ENCODE measurements around the gene DRAP1. TPM values are rescaled to one million over a fixed set of nuclear protein-coding genes. Genes with fewer than 3 reads are reported as not detected.

The DRAP1 gene
- total RNA-seq, 1 experiment from 2014 or later = 114 TPM

- H3K36me3 Mint-ChIP-seq = peaks cover 2% of the 10 kb centered on the region
- H3K4me1 Mint-ChIP-seq = peaks cover 26% of the 10 kb centered on the region
- no peak overlapping the region for H3K4me3 Mint-ChIP-seq
- ATAC-seq (no peak), DNase-seq (ENCODE audit: low spot score) (no peak)
- H3K27me3 Mint-ChIP-seq (ENCODE audit: low read depth) = peaks cover 32% of the 10 kb centered on the region
- ChIA-PET CTCF (interaction anchor here (4.8 kb wide), 1 partner anchor 11 kb away, joined by 31 read pairs; no protein-coding TSS in a partner anchor), POLR2A (no interaction called here)
- H3K27ac Mint-ChIP-seq = peak overlapping the region; percentile 57; the same call in 1 of the 2 replicates
- no peak for TF ChIP-seq ESRRA (CRISPR knock-in tag; IDR thresholded peaks at IDR 0.05; ENCODE audit: borderline replicate concordance)
- TF ChIP-seq ZNF512 (CRISPR knock-in tag; IDR thresholded peaks at IDR 0.05; ENCODE audit: borderline replicate concordance) = no peak
- TF ChIP-seq AR (CRISPR knock-in tag; IDR thresholded peaks at IDR 0.05) = no peak
- H3K9me3 Mint-ChIP-seq = no peaks in the 10 kb centered on the region
Measured at GRCh38 chr11:65895482-65895981, 23.7 kb upstream of the DRAP1 start.

GRCh38 chr11:65896034-65896999 is 22.9 kb upstream of the DRAP1 start:
- POLR2A ChIA-PET = no interaction called here
- peaks cover 2% of the 10 kb centered on the region for H3K36me3 Mint-ChIP-seq
- no peak overlapping the region for H3K4me3 Mint-ChIP-seq
- ATAC-seq = no peak
- DNase-seq (ENCODE audit: low spot score) = no peak
- peaks cover 26% of the 10 kb centered on the region for H3K4me1 Mint-ChIP-seq
- no peak overlapping the region for H3K27ac Mint-ChIP-seq
- CTCF ChIA-PET = interaction anchor here (0.6 to 4.8 kb wide), 2 partner anchors 12 to 48 kb away, joined by 4 to 31 read pairs; no protein-coding TSS in a partner anchor
- H3K27me3 Mint-ChIP-seq (ENCODE audit: low read depth) = peaks cover 40% of the 10 kb centered on the region
- TF ChIP-seq NFATC4 (CRISPR knock-in tag; IDR thresholded peaks at IDR 0.05) = no peak
- no peak for TF ChIP-seq CDX4 (CRISPR knock-in tag; IDR thresholded peaks at IDR 0.05; ENCODE audit: borderline replicate concordance)
- TF ChIP-seq NR1H2 (CRISPR knock-in tag; IDR thresholded peaks at IDR 0.05) = no peak
- TF ChIP-seq ETV6 (CRISPR knock-in tag; IDR thresholded peaks at IDR 0.05) = no peak
- no peak for TF ChIP-seq MLX (CRISPR knock-in tag; IDR thresholded peaks at IDR 0.05)
- no peak for TF ChIP-seq PREB (CRISPR knock-in tag; IDR thresholded peaks at IDR 0.05; ENCODE audit: borderline replicate concordance)
- no peak for TF ChIP-seq FOXP4 (CRISPR knock-in tag; IDR thresholded peaks at IDR 0.05)
- no peak for TF ChIP-seq JAZF1 (CRISPR knock-in tag; IDR thresholded peaks at IDR 0.05)
- TF ChIP-seq E2F5 (CRISPR knock-in tag; IDR thresholded peaks at IDR 0.05) = no peak
- no peak for TF ChIP-seq NFE2L1 (CRISPR knock-in tag; IDR thresholded peaks at IDR 0.05)
- H3K9me3 Mint-ChIP-seq = no peaks in the 10 kb centered on the region
